GM12875 (cell line): ENCODE data around the gene DZIP1.

Experiments
- H3K4me3 ChIP-seq: one replicate; pipeline ENCODE4 v1.5.1; 2011; ENCODE audit warnings: low read depth, low read length, control low read depth
- CTCF ChIP-seq: IDR thresholded peaks from 2 replicates; pipeline ENCODE4 v1.5.1; 2011; ENCODE audit warnings: low read depth, mild to moderate bottlenecking, control low read depth, inconsistent platforms, low read length, moderate library complexity, borderline replicate concordance; ENCODE audit not compliant: insufficient read depth

Gene DZIP1

DNA sequence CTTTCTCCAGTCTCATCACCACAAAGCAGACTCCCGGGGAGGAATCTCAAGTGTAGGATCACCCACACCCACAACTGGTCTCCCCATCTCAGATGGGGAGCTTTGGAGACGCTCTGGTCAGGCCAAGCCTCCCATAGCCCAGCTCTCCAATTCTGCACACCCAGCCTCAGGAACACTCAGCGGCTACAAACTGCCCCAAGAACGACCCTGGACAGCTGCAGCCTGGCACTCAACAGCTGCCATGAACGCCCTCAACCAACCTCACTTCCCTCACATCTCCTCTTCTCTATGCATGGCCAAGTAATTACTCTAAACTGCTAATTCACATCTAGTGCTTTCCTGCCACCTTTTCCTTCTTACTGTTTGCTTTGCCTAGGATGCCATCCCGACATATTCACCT lies 42.6 kb downstream of the DZIP1 start:
- H3K4me3 ChIP-seq: no peak overlapping the region
- TF ChIP-seq CTCF: no peak

- no peak overlapping the region for H3K4me3 ChIP-seq
- no peak for TF ChIP-seq CTCF
Observed at GRCh38 chr13:95601216-95601615, 43.3 kb downstream of the DZIP1 start.

- no peak for TF ChIP-seq CTCF
- H3K4me3 ChIP-seq: no peak overlapping the region
Observed at GRCh38 chr13:95596701-95597100, 47.8 kb downstream of the DZIP1 start.

DNA sequence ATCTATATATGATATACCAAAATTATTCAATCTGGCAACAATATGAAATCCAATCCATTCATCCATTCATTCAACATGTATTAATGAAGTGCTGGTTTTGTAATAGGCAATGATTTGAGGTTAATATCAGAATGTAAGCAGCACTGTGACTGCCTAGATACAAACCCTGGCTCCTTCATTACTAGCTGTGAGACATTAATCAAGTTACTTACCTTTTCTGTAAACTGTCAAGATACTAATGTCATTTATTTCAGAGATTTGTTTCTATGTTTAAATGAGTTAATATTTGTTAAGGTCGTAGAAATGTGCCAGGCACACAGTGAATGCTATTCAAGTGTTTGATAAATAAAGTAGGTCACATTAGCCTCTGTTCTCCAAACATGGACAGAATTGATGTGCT lies 51.0 kb downstream of the DZIP1 start:
- no peak for TF ChIP-seq CTCF
- H3K4me3 ChIP-seq: no peak overlapping the region

GRCh38 chr13:95588721-95589120 lies 55.8 kb downstream of the DZIP1 start:
- TF ChIP-seq CTCF: no peak
- H3K4me3 ChIP-seq: no peak overlapping the region

- no peak overlapping the region for H3K4me3 ChIP-seq
- no peak for TF ChIP-seq CTCF
Observed at GRCh38 chr13:95588134-95588533, 56.4 kb downstream of the DZIP1 start.

DNA sequence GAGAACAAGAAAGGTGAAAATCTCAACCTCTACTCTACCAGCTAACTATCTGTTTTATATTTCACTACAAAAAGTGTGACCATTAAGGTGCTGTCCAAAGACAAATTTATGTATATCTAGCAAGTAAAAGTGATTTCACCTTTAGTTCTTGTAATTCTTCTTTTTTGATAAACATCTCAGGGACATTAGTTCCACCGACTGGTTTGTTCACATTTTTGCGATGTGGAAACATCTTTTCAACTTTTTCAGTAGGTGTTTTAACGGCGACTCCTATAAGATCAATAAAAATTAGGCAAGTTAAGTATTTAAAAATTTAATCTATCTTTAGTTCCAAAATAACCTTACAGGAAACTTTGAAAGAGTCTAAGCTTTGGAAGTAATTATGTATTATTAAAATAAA lies 58.6 kb downstream of the DZIP1 start:
- TF ChIP-seq CTCF: no peak
- no peak overlapping the region for H3K4me3 ChIP-seq
